Stomach (tissue), 4 donors: ENCODE results near the gene PITPNC1.

ENCODE experiments used
- EP300 ChIP-seq: sonication (generic); formaldehyde crosslinking; IDR thresholded peaks from one replicate; pipeline ENCODE4 v1.6.1; 2017; ENCODE audit warnings: antibody characterized with exemption
- POLR2A ChIP-seq, 4 donors: fragments of 450-650 bp; IDR thresholded peaks; one replicate each; pipeline ENCODE4 v1.6.1; 2016; ENCODE audit warnings: antibody characterized with exemption in 4 of 4, control low read depth in 2 of 4, mild to moderate bottlenecking in 1 of 4, moderate library complexity in 1 of 4
- POLR2AphosphoS5 ChIP-seq, 3 donors: sonication (generic); formaldehyde crosslinking; IDR thresholded peaks; one replicate each; pipeline ENCODE4 v1.6.1; 2016; ENCODE audit warnings: antibody characterized with exemption in 3 of 3
- TF ChIP-seq, protein P1 (sequence below), 7 experiments: fragments of 450-650 bp in 4 of 7; fragments of 200-600 bp in 3 of 7; sonication (generic) in 3 of 7; IDR thresholded peaks; one replicate each; pipeline ENCODE4 v1.5.1; 2016 to 2019; ENCODE audit warnings: antibody characterized with exemption in 7 of 7, control low read depth in 2 of 7, mild to moderate bottlenecking in 1 of 7

DNA sequence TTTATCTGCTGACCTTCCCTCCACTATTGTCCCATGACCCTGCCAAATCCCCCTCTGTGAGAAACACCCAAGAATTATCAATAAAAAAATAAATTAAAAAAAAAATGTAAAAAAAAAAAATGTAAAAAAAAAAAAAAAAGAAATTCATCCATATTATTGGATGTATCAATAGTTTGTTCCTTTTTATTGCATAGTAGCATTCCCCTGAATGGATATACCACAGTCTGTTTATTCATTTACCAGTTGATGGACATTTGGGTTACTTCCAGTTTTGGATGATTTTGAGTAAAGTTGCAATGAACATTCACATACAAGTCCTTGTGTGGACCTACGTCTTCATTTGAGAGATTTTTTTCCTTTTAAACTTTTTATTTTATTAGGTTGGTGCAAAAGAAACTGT lies 94.0 kb downstream of the PITPNC1 start:
- no peak for TF ChIP-seq POLR2AphosphoS5 (IDR thresholded peaks at IDR 0.05)
- TF ChIP-seq EP300, result no peak
- TF ChIP-seq, protein P1, sequence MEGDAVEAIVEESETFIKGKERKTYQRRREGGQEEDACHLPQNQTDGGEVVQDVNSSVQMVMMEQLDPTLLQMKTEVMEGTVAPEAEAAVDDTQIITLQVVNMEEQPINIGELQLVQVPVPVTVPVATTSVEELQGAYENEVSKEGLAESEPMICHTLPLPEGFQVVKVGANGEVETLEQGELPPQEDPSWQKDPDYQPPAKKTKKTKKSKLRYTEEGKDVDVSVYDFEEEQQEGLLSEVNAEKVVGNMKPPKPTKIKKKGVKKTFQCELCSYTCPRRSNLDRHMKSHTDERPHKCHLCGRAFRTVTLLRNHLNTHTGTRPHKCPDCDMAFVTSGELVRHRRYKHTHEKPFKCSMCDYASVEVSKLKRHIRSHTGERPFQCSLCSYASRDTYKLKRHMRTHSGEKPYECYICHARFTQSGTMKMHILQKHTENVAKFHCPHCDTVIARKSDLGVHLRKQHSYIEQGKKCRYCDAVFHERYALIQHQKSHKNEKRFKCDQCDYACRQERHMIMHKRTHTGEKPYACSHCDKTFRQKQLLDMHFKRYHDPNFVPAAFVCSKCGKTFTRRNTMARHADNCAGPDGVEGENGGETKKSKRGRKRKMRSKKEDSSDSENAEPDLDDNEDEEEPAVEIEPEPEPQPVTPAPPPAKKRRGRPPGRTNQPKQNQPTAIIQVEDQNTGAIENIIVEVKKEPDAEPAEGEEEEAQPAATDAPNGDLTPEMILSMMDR (IDR thresholded peaks at IDR 0.05), result no peak
- TF ChIP-seq POLR2A (IDR thresholded peaks at IDR 0.05), result no peak
